Subcutaneous adipose tissue (tissue), 4 donors: ENCODE data around the gene UGT1A8. TPM values are rescaled to one million over a fixed set of nuclear protein-coding genes. Genes with fewer than 3 reads are reported as not detected.
"Not testable (repeated sequence)": the region's sequence is repeated elsewhere in the genome, so short reads cannot be mapped to it uniquely, and the experiment has no call there.

ENCODE experiments used
- total RNA-seq, 4 donors: library from RNA; depleted of rRNA; stranded (reverse); fragments of >200 nt; gene quantifications; one replicate each; pipeline ENCODE4 v1.1.0, GENCODE V29; 2016
- TF ChIP-seq, protein P1 (sequence below): fragments of 450-650 bp; IDR thresholded peaks from one replicate; pipeline ENCODE4 v1.5.1; 2016; ENCODE audit warnings: low read depth, mild to moderate bottlenecking, control low read depth, antibody characterized with exemption, moderate library complexity

Gene UGT1A8
- total RNA-seq: not detected

DNA sequence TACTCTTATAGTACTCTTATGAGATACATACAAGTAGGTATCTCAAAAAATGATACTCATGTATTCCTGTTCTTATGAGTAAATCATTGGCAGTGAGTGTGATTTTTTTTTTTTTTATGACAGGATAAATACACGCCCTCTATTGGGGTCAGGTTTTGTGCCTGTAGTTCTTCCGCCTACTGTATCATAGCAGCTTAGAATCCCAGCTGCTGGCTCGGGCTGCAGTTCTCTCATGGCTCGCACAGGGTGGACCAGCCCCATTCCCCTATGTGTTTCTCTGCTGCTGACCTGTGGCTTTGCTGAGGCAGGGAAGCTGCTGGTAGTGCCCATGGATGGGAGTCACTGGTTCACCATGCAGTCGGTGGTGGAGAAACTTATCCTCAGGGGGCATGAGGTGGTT is at the start of gene UGT1A8:
Gene UGT1A8 (plus strand): TSS at position 158 of the 400 bp plus-strand sequence. CDS start 75 bp downstream, at position 233.
- TF ChIP-seq, protein P1, sequence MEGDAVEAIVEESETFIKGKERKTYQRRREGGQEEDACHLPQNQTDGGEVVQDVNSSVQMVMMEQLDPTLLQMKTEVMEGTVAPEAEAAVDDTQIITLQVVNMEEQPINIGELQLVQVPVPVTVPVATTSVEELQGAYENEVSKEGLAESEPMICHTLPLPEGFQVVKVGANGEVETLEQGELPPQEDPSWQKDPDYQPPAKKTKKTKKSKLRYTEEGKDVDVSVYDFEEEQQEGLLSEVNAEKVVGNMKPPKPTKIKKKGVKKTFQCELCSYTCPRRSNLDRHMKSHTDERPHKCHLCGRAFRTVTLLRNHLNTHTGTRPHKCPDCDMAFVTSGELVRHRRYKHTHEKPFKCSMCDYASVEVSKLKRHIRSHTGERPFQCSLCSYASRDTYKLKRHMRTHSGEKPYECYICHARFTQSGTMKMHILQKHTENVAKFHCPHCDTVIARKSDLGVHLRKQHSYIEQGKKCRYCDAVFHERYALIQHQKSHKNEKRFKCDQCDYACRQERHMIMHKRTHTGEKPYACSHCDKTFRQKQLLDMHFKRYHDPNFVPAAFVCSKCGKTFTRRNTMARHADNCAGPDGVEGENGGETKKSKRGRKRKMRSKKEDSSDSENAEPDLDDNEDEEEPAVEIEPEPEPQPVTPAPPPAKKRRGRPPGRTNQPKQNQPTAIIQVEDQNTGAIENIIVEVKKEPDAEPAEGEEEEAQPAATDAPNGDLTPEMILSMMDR: not testable (repeated sequence)

DNA sequence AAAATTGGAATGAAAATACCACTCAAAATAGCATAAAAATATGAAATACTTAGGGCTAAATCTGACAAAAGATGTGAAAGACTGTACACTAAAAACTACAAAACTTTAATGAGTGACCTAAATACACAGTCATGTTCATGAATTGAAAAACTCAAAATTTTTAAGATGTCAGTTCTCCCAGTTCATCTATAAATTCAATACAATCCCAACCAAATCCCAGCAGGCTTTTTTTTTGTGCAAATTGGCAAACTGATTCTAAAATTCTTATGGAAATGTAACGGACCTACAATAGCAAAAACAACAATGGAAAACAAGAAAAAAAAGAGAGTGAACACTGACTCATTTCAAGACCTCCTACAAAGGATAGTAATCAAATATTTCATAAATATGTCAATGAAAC is 46.4 kb upstream of the UGT1A8 start:
- TF ChIP-seq, protein P1: no peak

DNA sequence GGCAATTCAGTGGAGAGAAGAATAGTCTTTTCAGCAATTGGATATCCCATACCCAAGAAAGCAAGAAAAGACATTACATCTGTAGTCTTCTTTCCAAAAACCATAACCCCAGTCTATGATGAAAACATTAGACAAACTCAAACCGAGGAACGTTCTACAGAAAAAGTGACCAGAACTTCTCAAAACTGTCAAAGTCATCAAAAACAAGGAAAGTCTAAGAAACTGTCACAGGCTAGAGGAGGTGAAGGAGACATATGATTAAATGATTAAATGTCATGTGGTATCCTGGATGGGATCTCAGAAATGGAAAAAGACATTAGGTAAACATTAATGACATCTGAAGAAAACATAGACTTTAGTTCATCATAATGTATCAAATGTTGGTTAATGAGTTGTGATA is 46.0 kb upstream of the UGT1A8 start:
- TF ChIP-seq, protein P1: no peak

DNA sequence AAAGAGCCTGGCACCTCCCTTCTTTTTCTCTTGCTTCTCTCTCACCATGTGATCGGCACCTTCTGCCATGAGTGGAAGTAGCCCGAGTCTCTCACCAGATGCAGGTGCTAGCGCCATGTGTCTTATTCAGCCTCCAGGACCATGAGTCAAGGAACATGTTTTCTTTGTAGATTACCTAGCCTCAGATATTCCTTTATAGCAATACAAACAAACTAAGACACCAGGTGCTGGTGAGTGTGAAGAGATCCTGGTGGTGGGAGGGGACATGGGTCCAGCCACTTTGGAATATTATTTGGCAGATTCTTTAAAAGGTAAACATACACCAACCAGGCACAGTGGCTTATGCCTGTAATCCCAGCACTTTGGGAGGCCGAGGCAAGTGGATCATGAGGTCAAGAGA is 45.0 kb upstream of the UGT1A8 start:
- TF ChIP-seq, protein P1: no peak

DNA sequence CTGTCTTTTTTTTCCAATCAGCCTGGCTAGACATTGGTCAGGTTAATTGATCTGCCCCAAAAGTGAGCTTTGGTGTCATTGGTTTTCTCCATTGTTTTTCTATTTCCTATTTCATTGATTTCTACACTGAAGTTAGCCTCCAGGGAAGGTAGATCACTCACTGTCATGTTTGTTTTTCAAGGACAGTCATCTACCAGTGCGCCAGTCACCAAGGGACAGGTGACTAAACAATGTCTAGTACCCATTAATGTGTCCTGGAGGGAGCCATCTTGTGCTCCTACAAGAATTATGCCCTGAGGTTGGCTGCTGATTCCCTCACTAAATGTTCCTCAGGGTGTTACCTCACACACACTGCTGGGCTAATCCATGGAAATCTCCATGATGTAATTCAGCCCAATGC is 33.2 kb upstream of the UGT1A8 start:
- TF ChIP-seq, protein P1: no peak

DNA sequence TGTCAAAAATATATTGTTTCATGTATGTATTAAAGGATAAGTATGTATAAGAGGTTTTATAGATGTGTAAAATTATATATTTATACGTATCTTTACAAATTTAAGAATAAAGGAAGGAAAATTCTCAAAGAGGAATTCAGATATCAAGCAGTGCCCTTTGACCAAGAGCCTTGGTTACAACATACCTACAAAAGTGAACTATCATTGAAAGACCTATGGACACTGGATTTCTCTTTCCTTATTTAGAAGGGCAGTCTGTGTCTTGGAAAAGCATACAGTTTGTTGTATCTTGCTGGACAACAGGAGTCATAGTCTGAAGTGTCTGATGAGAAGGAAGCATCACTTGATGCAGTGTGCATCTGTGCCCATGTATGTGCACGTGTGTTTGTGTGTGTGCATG is 29.0 kb upstream of the UGT1A8 start:
- TF ChIP-seq, protein P1: no peak

DNA sequence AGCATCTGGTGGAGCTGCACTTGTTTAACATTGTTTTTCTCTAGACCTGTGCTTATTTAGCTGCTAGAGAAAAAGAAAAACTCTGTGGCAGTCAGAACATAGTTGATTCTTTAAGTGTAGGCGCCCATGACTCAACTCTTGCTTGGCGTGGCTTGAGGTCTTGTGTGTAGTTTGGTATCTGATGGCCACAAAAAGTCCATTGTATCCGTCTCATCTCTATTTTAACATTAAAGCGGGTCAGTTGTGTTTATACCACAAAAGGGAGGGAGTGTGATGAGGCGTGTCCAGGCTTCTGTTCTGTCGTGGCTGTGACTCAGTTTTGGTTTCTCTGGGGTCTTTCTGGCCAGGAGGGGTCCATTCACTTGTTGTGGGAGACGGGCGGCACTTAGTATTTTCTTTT is 24.2 kb upstream of the UGT1A8 start:
- TF ChIP-seq, protein P1: no peak
